22Rv1 (cell line): ENCODE data around the gene SCTR.

Source experiments
- H3K27ac ChIP-seq: fragments of 450-650 bp; 2 replicates; pipeline ENCODE4 v1.5.1; 2017
- CTCF ChIP-seq: fragments of 450-650 bp; IDR thresholded peaks from 2 replicates; pipeline ENCODE4 v1.5.1; 2017; ENCODE audit warnings: mild to moderate bottlenecking
- ZFX ChIP-seq: fragments of 450-650 bp; IDR thresholded peaks from 2 replicates; pipeline ENCODE4 v1.6.1; 2017; ENCODE audit warnings: antibody characterized with exemption, borderline replicate concordance

SCTR gene

GRCh38 chr2:119422360-119423107 lies 101.7 kb downstream of the SCTR start:
- H3K27ac ChIP-seq: no peak overlapping the region
- TF ChIP-seq ZFX: no peak
- TF ChIP-seq CTCF: no peak

- no peak overlapping the region for H3K27ac ChIP-seq
- no peak for TF ChIP-seq ZFX
- TF ChIP-seq CTCF: no peak
These were observed 102.5 kb downstream of the SCTR start for GRCh38 chr2:119421741-119422140.

- no peak overlapping the region for H3K27ac ChIP-seq
- TF ChIP-seq ZFX (no peak), CTCF (no peak)
These were observed 103.0 kb downstream of the SCTR start for GRCh38 chr2:119421304-119421703.

- H3K27ac ChIP-seq: no peak overlapping the region
- TF ChIP-seq ZFX (no peak), CTCF (no peak)
These were observed 104.3 kb downstream of the SCTR start for GRCh38 chr2:119419803-119420508.

- no peak overlapping the region for H3K27ac ChIP-seq
- TF ChIP-seq CTCF (no peak), ZFX (no peak)
These were observed 105.2 kb downstream of the SCTR start for GRCh38 chr2:119419065-119419464.

- no peak overlapping the region for H3K27ac ChIP-seq
- TF ChIP-seq ZFX (no peak), CTCF (no peak)
These were observed 106.4 kb downstream of the SCTR start for GRCh38 chr2:119417908-119418307.

- no peak overlapping the region for H3K27ac ChIP-seq
- TF ChIP-seq CTCF (no peak), ZFX (no peak)
These were observed 107.9 kb downstream of the SCTR start for GRCh38 chr2:119416299-119416923.
